ENCODE measurements around the gene SLC4A4.

The SLC4A4 gene

DNA sequence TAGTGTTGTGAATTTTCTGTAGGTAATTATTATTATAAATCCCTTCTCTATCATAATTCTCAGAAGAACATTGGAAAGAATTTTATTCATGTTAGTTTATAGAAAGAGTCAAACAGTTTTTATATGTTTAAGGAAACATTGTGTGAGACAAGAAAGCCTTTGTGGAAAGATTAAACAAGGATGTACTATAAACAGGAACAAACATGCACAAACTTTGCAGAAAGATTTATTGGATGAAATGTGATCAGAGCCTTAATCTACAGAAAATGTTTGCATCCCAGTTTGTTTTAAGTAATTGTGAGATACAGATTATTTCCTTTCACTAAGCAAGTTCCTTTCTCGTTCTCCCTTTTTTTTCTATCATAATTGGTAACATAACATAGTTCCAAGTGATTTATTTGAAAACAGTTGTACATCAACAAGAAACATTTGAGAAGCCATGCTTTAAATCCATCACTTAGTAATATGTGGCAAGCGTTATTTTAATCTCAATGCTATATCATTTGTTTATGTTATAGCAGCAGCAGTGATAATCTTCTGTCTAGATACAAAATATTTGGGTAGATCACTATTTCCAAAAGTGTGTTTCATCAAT lies 129.4 kb downstream of the SLC4A4 start:
- DNase-seq (ENCODE audit: low read depth in 3 of 3, low spot score in 1 of 3) = no peak

DNA sequence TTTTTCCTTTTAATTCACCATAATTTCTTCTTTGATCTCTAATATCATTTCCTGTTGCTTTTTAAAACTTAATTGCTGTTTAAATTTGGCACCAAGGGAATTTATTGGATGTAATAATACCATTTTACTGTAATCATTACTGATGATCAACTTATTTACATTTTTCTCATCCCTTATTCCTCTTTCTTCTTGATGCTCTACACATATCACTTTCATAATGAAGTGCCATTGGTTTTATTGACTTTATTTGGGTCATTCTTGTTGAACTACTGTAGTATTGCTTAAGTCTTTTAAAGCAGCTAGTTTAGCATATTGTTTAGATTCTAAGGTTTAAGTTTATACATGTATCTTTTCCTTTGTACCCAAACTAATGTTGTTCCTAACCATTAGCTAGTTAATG lies 130.7 kb downstream of the SLC4A4 start:
- DNase-seq (ENCODE audit: low read depth in 3 of 3, low spot score in 1 of 3) = no peak

DNA sequence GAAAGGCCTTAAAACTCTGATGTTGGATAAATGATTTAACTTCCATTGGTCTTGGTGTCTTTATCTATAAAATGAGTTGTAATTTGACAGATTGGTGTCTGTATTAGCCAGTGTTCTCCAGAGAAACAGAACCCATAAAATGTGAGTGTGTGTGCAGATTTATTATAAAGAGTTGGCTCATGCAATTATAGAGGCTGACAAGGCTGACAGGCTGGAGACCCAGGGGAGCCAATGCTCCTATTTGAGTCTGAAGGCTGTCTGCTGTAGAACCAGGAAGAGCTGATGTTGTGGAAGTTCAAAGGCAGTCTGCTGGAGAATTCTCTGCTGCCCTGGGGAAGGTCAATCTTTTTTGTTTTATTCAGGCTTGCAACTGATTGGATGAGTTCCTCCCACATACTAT lies 131.7 kb downstream of the SLC4A4 start:
- no peak for DNase-seq (ENCODE audit: low read depth in 3 of 3, low spot score in 1 of 3)

DNA sequence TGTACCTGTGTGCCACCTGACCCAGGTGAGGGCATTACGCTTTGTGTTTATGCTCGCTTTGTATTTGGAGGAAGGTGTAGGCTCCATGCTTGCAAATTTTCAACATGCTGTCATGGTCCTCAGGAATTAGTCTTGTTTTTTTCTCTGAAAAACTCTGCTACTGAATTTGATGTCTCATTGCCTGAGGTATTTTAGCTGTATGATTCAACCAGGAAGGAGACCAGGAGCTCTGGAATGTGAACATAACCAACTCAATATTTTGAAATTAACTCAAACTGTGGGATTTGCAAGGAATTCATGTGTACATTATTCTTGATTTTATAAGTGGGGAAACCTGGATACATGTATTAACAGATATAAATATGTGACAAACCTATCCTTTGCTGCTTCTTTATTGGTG lies 134.1 kb downstream of the SLC4A4 start:
- DNase-seq (ENCODE audit: low read depth in 3 of 3, low spot score in 1 of 3) = no peak

DNA sequence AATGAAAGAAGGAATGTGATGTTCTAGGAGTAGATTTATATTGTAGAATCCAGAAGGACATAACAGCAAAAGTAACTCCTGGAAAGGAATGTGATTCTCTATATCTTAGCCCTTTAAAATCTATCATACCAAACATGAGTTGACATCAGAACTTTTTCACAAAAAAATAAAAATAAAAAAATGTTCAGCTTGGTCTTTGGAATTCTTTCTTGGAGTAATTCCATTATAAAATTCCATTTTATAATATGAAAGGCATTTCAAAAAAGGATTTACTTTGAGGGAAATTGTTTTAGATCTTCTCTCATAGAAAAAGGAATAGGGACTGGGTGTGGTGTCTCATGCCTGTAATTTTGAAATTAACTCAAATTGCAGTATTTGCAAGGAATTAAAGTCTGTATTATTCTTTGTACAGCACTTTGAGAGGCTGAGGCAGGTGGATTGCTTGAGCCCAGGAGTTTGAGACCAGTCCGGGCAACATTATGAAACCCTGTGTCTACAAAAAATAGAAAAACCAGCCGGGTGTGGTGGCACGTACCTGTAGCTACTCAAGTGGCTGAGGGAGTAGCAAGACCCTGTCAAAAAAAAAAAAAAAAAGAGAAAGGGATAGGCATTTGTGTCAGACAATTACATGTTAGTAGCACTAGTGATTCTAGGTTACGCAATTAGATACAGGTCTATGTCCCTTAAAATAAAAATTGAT lies 134.9 kb downstream of the SLC4A4 start:
- no peak for DNase-seq (ENCODE audit: low read depth in 3 of 3, low spot score in 1 of 3)

DNA sequence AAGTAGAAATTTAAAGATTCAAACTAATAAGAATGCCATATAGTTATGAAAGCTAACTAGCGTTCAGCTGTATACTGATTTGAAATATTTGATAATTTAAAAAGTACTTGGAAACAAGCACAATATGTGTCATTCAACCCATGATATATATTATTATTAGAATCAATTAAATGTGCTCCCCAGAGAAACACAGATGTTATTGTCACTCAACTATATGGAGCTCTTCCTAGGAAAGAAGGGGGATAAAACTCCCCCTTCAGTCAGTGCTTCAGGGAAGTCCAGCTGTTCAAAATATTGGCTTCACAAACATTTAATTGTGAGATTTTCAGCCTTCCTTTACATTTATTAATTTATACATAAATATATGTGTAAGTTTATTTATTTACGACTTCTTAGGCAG lies 135.9 kb downstream of the SLC4A4 start:
- no peak for DNase-seq (ENCODE audit: low read depth in 3 of 3, low spot score in 1 of 3)

DNA sequence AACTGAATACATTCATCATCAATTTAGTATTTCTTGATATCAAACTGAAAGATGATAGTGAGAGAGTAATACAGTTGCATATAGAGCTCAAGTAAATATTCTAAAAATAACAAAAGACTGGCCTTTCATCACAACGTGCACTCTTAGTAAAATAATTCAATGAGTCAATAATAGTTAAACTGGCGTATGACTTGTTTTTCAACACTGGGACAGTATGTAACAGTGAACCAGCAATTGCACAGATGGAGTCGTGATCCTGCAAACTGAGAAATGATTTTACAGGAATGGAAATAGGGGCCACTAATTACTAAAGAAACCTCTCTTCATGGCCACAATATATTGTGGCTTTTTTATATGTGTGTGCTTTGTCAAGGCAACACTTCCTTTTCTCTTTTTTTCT lies 137.4 kb downstream of the SLC4A4 start:
- DNase-seq (ENCODE audit: low read depth in 3 of 3, low spot score in 1 of 3) = no peak

DNA sequence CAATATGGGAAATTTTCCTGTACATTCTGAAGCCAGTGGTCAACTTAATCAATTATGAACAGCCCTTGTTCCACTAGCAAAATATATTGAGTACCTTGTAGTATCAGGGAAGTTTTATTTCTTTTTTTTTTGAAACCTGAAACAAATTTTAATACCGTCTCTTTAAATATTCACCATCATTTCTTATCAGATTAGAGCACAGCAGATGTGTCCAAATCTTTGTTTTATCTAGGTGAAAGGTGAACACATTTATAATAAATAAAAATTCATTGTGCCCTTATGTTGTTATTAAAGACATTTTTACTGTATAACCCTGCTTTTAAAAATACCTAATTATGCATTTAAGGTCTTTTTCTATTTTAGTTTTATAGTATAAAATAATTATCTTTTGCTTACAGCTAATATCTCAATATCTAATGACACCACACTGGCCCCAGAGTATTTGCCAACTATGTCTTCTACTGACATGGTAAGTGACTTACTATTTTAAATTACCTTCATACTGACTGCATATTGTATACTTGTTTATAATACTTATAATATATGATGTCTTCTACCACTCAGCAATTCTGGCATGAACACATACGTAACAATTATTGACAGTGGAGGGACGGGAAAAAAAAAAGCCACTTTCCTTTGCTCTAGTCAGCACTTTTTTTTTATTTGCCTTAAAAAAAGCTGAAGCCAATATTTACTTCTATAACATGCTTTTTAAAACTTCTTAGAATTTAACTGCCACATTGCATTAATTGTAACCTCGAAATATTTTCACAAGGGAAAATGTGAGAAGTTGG lies 147.9 kb downstream of the SLC4A4 start:
- no peak for DNase-seq (ENCODE audit: low read depth in 3 of 3, low spot score in 1 of 3)

DNA sequence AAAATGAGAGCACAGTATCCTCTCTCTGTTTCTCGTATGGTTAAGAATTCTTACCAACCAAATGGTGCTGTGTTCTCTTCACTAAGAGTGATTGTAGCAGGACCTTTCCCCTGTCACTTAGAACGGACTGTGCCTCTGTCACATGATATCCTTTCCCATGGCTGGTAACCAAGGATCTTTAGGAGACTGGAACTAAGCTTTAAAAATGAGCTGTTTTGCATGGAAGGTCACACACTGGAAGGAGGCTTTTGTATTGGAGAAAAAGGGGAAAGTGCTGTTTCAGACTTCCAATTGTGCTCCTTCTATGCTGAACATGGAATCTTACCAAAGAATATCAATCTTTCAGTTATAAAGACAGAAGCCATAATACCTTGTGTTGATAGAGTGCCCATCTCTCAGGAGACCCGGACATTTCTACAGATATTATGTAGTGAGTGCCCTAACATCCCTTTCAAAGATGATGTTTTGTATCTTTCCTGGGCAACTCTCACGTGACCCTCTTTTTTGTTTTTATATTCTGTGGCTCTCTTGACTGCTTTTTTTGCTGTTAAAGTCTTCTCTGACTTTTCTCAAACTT lies 148.6 kb downstream of the SLC4A4 start:
- no peak for DNase-seq (ENCODE audit: low read depth in 3 of 3, low spot score in 1 of 3)

DNA sequence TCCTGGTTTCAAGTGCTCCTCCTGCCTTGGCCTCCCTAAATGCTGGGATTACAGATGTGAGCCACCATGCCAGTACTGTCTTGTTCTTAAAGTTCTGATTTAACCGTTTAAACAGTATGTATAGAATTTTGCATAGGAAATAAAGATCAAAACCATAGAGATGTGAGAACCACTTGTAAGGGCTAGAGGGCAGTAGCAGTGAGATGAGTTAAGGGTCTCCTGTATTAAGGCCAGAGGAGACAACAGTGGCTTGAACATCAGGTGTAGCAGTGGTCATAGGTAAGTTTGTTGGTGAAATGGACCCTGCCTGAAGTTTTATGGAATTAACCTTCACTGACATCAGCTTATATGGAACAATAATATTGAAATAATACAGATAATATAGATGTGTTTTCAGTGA lies 155.7 kb downstream of the SLC4A4 start:
- DNase-seq (ENCODE audit: low read depth in 3 of 3, low spot score in 1 of 3) = no peak

DNA sequence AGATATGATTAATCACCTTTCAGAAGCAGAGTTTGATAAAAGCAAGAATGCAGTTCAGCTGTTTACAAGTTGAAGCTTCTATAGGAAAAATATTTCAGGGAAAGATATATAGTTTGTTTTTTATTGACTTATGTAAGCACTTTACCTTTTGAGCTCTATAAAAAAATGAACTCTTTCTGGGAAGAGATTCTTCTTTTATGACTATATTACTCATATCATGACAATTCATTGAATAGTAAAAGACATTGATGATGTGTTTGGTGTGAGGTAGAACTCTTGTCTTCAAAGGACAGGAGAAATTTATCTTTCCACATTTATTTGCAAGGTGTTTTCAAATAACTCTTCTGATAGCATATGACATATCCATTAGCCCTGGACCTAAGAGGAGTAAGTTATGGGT lies 156.6 kb downstream of the SLC4A4 start:
- no peak for DNase-seq (ENCODE audit: low read depth in 3 of 3, low spot score in 1 of 3)

DNA sequence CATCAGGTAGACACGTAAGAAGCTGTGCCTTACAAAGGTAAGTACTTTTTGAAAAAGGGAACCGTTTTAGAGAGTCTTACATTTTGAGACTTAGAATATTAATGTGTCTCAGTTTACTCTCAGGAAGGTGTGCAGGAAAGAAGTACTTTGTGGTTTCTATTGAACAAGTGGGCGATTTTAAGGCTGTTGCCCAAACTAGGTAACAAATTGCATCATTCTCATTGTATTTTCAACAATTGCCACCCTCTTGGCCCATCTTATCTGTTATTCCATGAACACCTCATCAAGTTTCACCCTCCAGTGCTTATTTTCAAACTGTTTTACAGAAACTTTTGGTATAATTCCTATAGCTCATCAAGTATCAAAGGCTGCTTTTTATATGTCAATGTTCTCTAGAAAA lies 158.3 kb downstream of the SLC4A4 start:
- DNase-seq (ENCODE audit: low read depth in 3 of 3, low spot score in 1 of 3) = no peak

DNA sequence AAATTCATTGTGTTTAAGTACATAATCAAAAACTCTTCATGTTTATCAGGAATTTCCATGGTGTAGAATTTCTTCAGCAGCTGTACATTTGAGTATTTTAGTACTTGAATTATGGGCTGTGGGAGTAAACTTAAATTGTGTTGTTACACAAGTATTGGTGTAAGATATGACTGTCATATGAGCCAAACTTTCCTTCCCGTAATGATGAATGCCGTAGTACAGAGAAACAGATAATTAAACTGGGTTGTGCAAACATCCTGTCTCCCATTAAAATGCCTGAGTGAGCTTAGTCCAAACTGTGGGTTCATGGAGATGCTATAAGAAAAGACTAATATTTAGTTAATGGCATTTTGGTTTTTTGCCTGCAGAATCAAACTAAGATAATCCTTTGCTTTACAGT lies 159.2 kb downstream of the SLC4A4 start:
- DNase-seq (ENCODE audit: low read depth in 3 of 3, low spot score in 1 of 3) = no peak

DNA sequence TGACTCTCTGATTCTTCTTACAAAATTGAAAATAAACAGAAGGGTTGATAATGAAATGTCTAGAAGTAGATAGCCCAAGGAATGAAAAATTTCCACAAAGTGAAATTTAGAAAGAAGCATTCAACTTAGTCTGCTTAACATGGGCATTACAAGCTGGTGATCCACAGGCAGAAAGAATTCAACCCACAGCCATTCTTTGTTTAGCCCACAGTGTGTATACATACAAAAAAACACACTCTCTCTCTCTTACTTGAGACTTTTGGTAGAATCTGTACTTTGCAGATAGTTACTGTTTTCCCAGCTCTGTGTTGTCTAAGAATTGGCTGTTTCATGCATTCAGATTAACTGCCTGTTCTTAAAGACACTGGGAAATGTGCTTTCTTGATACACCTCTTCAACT lies 159.8 kb downstream of the SLC4A4 start:
- no peak for DNase-seq (ENCODE audit: low read depth in 3 of 3, low spot score in 1 of 3)

DNA sequence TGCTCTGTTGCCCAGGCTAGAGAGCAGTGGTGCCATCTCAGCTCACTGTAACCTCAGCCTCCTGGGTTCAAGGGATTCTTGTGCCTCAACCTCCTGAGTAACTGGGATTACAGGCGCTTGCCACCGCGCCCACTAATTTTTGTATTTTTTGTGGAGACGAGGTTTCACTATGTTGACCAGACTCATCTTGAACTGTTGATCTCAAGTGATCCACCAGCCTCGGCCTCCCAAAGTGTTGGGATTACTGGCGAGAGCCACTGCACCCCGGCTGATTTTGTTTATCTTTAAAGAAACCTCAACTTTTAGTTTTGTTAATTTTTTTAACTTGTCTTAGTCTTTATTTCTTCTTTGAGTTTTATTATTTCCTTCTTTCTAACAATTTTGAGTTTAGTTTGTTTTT lies 163.2 kb downstream of the SLC4A4 start:
- no peak for DNase-seq (ENCODE audit: low read depth in 3 of 3, low spot score in 1 of 3)

DNA sequence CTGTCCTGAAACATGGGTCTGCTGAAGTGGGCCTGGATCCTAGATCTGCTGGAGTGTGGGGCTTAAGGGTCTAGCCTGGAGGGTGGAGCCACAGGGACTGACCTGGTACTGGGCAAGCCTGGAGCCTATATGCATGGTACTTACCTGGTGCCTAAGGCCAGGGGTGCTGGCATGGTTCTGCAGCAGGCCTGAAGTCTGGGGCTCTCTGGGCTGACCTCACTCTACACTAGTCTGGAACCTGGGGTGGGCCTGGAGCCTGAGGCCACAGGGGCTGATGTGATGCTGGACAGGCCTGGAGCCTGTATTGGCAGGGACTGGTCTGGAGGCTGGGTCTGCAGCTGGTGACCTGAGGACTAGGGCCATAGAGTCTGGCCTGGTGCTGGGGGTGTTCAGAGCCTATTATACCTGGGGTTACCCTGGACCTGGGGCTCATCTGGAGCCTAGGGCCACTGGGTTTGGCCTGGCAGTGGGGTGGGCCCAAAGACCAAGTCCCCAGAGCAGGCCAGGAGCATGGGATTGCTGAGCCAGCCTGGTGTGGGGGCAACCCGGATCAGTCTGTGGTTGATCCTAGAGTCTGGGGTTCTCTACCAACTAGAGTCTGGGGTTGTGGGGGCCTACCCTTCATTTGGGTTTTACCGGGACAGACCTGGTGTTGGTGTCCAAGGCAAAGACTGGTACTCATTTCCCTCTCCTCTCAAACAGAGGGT lies 179.6 kb downstream of the SLC4A4 start:
- DNase-seq (ENCODE audit: low read depth in 3 of 3, low spot score in 1 of 3) = no peak

DNA sequence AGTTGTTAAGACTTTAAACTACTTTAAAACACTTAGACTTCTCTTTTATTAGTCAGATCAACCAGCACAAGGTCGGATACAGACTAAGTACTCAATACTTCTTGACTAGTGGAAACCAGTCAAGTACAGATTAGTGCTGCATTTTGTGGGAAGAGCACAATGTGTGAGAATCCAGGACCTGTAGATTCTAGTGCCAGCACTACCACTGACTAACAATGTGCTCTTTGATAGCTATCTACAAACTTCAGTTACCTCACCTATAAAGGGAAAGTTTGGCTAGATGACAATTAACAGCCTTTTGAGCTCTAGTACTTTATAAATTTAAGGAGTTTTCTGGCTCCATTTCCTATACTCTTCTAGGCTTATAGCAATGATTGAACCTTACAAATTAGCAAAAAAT lies 181.5 kb downstream of the SLC4A4 start:
- DNase-seq (ENCODE audit: low read depth in 3 of 3, low spot score in 1 of 3) = no peak

DNA sequence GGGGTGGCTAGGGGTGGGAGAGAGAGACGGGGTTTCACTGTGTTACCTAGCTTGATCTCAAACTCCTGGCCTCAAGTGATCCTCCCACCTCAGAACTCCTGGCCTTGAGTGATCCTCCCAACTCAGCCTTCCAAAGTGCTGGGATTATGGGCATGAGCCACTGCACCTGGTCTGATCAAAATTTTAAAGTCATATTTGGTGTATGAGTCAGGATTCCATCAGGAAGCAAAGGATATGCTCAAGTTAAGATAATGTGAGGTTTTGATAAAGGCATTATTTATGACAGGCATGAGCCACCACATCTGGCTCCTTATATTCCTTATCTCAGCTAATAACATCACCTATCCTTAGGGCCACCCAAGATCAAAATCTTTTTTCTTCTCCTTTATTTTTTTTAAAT lies 182.0 kb downstream of the SLC4A4 start:
- DNase-seq (ENCODE audit: low read depth in 3 of 3, low spot score in 1 of 3) = no peak

DNA sequence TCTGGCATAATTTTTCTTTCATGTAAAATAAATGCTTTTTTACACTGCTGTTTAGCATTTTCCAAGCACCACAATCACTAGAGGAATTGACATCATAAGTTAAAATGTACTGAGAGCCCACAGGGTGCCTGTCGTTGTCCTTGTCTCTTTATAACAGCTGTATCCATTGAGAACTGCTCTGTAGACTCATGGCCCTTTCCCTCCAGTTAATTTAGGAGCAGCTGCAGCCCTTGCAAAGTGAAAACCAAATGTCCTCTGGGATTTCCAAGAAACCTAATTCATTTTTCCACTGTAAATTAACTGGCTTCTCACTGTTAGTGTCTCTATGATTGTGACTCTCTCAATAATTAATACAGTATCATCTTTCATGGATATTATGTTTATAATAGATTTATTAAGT lies 185.9 kb downstream of the SLC4A4 start:
- no peak for DNase-seq (ENCODE audit: low read depth in 3 of 3, low spot score in 1 of 3)

DNA sequence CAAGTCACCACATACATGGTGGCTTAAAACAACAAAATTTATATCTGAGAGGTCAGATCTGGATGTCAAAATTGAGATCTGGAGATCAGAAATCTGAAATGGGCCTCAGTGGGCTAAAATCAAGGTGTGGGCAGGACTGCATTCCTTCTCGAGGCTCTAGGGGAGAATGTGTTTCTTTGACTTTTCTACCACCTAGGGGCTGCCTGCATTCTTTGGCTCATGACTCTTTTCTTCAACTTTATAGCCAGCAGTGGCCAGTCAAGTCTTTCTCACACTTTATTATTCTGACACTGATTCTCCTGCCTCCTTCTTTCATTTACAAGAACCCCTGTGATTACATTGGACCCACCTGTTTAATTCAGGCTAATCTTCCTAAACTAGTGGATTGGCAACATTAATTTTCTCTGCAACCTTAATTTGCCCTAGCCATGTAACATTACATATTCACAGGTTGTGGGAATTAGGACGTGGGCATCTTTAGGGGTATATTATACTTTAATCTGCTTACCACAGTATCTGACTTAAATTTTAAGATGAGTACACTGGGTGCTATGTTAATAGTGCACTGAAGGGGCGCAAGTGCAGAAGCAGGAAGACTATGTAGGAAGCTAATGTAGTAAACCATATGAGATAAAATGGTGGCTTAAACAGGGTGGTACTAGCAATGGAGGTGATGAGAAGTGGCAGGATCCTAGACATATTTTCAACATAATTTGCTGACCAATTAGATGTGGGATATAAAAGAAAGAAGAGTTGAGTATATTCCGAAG lies 188.0 kb downstream of the SLC4A4 start:
- DNase-seq (ENCODE audit: low read depth in 3 of 3, low spot score in 1 of 3) = no peak

DNA sequence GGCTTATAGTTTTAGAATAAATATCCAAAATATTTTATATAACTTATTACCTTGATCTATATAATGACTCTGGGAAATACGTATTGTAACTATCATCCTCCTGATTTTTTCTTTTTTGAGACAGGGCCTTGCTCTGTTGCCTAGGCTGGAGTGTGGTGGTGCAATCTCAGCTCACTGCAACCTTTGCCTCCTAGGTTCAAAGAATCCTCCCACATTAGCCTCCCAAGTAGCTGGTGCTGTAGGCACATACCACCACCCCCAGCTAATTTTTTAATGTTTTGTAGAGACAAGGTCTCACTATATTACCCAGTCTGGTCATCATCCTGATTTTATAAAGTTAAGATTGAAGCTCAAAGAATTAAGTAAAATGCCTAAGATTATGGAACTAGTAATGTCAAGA lies 193.6 kb downstream of the SLC4A4 start:
- no peak for DNase-seq (ENCODE audit: low read depth in 3 of 3, low spot score in 1 of 3)
